Measurements from ENCODE around the gene HSPA14. TPM values are rescaled to one million over a fixed set of nuclear protein-coding genes. Genes with fewer than 3 reads are reported as not detected.
A peak's percentile ranks its signal among the peaks of the same experiment; 100 is the strongest.

Gene HSPA14
- total and polyA plus RNA-seq, 7 donors, result 10.0 to 19.8 (median 13.4) TPM

DNA sequence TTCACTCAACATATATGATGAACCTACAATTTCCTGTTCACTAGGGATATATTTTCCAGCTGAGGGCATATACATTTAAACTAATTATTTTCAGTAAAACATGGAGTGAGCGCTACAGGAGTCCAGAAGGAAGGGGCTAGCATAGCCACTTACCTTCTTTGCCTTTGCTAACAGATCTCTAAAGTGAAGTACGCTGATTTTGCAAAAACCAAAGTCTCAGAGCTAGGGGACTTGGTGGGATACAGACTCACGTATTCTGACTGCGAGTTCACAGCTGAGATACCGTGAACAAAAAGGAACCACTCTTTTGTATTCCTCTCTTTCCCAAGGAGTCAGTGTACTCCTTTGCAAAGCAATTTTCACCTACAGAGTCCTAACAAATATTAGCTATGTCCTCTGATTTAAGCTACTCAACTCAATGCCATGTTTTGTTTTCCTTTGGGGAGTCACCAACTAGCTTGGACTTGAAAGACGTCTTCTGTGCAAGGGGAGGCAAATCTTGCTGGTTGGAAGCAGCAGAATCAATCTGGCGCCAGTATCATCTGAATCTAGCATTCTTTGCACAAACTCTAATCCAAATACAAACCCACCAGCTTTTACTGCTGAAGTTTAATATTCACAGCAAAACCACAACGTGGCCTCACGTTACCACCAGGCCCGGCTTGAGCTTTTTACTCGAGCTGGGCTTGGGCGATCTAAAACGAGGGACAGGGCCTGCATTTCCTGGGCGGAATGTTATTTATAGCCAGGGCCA, 926 bp upstream of the HSPA14 start:
- H3K4me1 ChIP-seq, result peaks cover 0 to 27% (median 17%) of the 10 kb centered on the region in 4 donors
- no peaks in the 10 kb centered on the region for H3K9me3 ChIP-seq
- peaks cover 0 to 22% (median 6%) of the 10 kb centered on the region in 4 donors for H3K36me3 ChIP-seq
- TF ChIP-seq EP300 (IDR thresholded peaks at IDR 0.05) (no peak), POLR2AphosphoS5 (IDR thresholded peaks at IDR 0.05) (no peak)
- WGBS, 2 donors, result 26 to 30% methylated on average over 14 of the region's 14 CpGs
- peak overlapping the region; percentile 90 to 96 (median 95) for H3K27ac ChIP-seq
- no peaks in the 10 kb centered on the region for H3K27me3 ChIP-seq
- DNase-seq, result no peak
- intact Hi-C loops (cut with DNase I), result loop anchor here (1.0 to 10.0 kb wide), 6 partner anchors 120 to 1052 kb away; partner anchors contain the start of genes FAM171A1 and MEIG1
- H3K4me3 ChIP-seq, result peak overlapping the region; percentile 86 to 95 (median 90)

DNA sequence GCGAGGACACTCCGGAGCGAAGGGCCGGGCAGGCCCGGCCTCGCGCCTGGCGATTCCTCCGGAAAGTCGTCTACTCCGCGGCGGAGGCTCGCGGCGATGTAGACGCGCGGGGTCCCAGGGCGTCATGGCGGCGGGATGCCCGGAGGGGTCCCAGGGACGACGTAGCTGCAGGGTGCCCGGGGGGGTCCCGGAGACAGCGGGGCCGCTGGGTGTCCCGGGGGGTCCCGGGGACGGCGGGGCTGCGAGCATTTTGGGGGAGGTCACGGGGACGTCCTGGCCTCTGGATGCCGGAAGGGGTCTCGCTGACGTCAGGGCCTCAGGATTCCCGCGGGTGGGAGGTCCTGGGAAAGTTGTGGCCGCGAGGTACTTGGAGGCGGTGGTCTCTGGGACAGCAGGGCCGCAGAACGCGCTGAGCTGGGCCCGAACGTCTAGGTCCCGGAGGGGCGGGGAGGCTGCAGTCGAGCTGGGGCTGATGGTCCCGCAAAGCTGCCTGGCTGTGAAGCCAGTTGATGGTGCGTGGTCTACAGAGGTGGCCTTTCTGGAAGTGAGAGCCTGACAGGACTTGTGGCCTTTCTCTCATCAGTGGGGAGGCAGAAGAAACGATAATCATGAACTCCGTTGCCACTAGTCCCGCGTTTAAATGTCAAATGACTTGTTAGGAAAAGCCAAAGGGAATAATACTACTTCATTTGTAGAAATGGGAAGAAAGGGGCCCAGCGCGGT, 637 bp downstream of the HSPA14 start:
- peaks cover 13 to 38% (median 20%) of the 10 kb centered on the region in 4 donors for H3K36me3 ChIP-seq
- H3K9me3 ChIP-seq, result no peaks in the 10 kb centered on the region
- H3K27me3 ChIP-seq, result no peaks in the 10 kb centered on the region
- H3K4me3 ChIP-seq, result peak overlapping the region; percentile 86 to 95 (median 90)
- DNase-seq, result peak; percentile 72
- H3K27ac ChIP-seq, result peak overlapping the region; percentile 90 to 96 (median 95)
- WGBS, 2 donors, result 0 to 1% methylated on average over 60 of the region's 60 CpGs
- peaks cover 0 to 27% (median 17%) of the 10 kb centered on the region in 4 donors for H3K4me1 ChIP-seq
- intact Hi-C loops (cut with DNase I), result loop anchor here (2.0 to 10.0 kb wide), 6 partner anchors 40 to 1054 kb away; partner anchors contain the start of genes FAM171A1, MEIG1 and SUV39H2
- TF ChIP-seq EP300 (IDR thresholded peaks at IDR 0.05) (no peak), POLR2AphosphoS5 (IDR thresholded peaks at IDR 0.05) (no peak), POLR2A (IDR thresholded peaks at IDR 0.05) (no peak)
- TF ChIP-seq, protein P1, sequence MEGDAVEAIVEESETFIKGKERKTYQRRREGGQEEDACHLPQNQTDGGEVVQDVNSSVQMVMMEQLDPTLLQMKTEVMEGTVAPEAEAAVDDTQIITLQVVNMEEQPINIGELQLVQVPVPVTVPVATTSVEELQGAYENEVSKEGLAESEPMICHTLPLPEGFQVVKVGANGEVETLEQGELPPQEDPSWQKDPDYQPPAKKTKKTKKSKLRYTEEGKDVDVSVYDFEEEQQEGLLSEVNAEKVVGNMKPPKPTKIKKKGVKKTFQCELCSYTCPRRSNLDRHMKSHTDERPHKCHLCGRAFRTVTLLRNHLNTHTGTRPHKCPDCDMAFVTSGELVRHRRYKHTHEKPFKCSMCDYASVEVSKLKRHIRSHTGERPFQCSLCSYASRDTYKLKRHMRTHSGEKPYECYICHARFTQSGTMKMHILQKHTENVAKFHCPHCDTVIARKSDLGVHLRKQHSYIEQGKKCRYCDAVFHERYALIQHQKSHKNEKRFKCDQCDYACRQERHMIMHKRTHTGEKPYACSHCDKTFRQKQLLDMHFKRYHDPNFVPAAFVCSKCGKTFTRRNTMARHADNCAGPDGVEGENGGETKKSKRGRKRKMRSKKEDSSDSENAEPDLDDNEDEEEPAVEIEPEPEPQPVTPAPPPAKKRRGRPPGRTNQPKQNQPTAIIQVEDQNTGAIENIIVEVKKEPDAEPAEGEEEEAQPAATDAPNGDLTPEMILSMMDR (IDR thresholded peaks at IDR 0.05), result no peak

DNA sequence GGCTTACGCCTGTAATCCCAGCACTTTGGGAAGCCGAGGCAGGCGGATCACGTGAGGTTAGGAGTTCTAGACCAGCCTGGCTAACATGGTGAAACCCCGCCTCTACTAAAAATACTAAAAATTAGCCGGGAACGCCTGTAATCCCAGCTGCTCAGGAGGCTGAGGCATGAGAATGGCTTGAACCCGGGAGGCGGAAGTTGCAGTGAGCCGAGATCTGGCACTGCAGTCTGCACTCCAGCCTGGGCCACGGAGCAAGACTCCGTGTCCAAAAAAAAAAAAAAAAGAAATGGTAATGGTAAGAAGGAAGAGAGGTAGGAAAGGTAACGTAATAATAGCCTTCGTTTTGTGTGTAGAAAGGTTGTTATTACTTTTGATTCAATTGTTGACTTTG, 1.2 kb downstream of the HSPA14 start:
- peak overlapping the region; percentile 90 to 96 (median 95) for H3K27ac ChIP-seq
- intact Hi-C loops (cut with DNase I), result loop anchor here (2.0 to 10.0 kb wide), 6 partner anchors 40 to 1054 kb away; partner anchors contain the start of genes FAM171A1, MEIG1 and SUV39H2
- H3K36me3 ChIP-seq, result peaks cover 13 to 43% (median 22%) of the 10 kb centered on the region in 4 donors
- DNase-seq, result no peak
- TF ChIP-seq, protein P1 (IDR thresholded peaks at IDR 0.05), result no peak
- no peak for TF ChIP-seq POLR2AphosphoS5 (IDR thresholded peaks at IDR 0.05)
- no peaks in the 10 kb centered on the region for H3K9me3 ChIP-seq
- H3K4me3 ChIP-seq, result peak overlapping the region; percentile 86 to 95 (median 90)
- peaks cover 0 to 27% (median 17%) of the 10 kb centered on the region in 4 donors for H3K4me1 ChIP-seq
- WGBS, 2 donors, result 4 to 13% methylated on average over 14 of the region's 14 CpGs
- H3K27me3 ChIP-seq, result no peaks in the 10 kb centered on the region

DNA sequence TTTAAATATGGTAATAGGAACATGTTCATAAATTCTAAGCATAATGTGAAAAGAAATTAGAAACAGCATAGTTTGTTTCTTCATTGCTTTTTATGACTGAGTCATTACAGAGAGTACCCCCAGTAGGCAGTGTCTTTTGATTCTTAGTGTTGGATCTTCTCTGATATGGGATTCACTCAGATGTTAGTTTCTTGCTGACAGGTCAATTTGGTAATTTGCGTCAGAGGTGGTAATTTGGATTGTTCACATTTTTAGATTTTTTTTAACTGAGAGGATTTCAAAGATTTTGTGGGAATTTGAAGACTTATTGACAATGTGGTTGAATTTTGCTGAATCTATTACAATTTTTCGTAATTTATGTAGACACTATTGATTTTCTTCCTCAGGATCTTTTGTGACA, 2.1 kb downstream of the HSPA14 start:
- Histone ChIP-seq H3K4me1 (peaks cover 0 to 27% (median 17%) of the 10 kb centered on the region in 4 donors), H3K9me3 (no peaks in the 10 kb centered on the region), H3K27me3 (no peaks in the 10 kb centered on the region), H3K4me3 (no peak overlapping the region), H3K27ac (no peak overlapping the region), H3K36me3 (peaks cover 13 to 52% (median 25%) of the 10 kb centered on the region in 4 donors)
- no peak for DNase-seq
- WGBS, 2 donors, result 94 to 96% methylated on average over 2 of the region's 2 CpGs
- intact Hi-C loops (cut with DNase I), result no loop called here
- TF ChIP-seq POLR2AphosphoS5 (IDR thresholded peaks at IDR 0.05) (no peak), EP300 (IDR thresholded peaks at IDR 0.05) (no peak), POLR2A (IDR thresholded peaks at IDR 0.05) (no peak)
- TF ChIP-seq, protein P1 (IDR thresholded peaks at IDR 0.05), result no peak
